Nephron progenitor cell (in vitro differentiated cells): ENCODE measurements around the gene EDIL3.

Experiments
- DNase-seq: peaks from one replicate; pipeline ENCODE4 v3.0.0; 2021
- H3K27ac Mint-ChIP-seq: 2 replicates; pipeline ENCODE4 v1.8.0; 2021; ENCODE audit warnings: mild to moderate bottlenecking, moderate library complexity, mixed read lengths
- H3K27me3 Mint-ChIP-seq: 2 replicates; pipeline ENCODE4 v1.8.0; 2021; ENCODE audit warnings: mild to moderate bottlenecking, low read depth, mixed read lengths; ENCODE audit not compliant: poor library complexity
- H3K36me3 Mint-ChIP-seq: 2 replicates; pipeline ENCODE4 v1.8.0; 2021; ENCODE audit warnings: low read depth, mixed read lengths
- H3K4me1 Mint-ChIP-seq: 2 replicates; pipeline ENCODE4 v1.8.0; 2021; ENCODE audit warnings: mixed read lengths
- H3K4me3 Mint-ChIP-seq: 2 replicates; pipeline ENCODE4 v1.8.0; 2021; ENCODE audit warnings: mild to moderate bottlenecking, moderate library complexity, mixed read lengths
- H3K9me3 Mint-ChIP-seq: 2 replicates; pipeline ENCODE4 v1.8.0; 2021; ENCODE audit warnings: mild to moderate bottlenecking, moderate library complexity, mixed read lengths
- TF ChIP-seq, protein P1 (sequence below): fragments of 200-600 bp; sonication (generic); IDR thresholded peaks from 2 replicates; pipeline ENCODE4 v1.5.0; 2021; ENCODE audit warnings: antibody characterized with exemption

Gene EDIL3, protein sequence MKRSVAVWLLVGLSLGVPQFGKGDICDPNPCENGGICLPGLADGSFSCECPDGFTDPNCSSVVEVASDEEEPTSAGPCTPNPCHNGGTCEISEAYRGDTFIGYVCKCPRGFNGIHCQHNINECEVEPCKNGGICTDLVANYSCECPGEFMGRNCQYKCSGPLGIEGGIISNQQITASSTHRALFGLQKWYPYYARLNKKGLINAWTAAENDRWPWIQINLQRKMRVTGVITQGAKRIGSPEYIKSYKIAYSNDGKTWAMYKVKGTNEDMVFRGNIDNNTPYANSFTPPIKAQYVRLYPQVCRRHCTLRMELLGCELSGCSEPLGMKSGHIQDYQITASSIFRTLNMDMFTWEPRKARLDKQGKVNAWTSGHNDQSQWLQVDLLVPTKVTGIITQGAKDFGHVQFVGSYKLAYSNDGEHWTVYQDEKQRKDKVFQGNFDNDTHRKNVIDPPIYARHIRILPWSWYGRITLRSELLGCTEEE

DNA sequence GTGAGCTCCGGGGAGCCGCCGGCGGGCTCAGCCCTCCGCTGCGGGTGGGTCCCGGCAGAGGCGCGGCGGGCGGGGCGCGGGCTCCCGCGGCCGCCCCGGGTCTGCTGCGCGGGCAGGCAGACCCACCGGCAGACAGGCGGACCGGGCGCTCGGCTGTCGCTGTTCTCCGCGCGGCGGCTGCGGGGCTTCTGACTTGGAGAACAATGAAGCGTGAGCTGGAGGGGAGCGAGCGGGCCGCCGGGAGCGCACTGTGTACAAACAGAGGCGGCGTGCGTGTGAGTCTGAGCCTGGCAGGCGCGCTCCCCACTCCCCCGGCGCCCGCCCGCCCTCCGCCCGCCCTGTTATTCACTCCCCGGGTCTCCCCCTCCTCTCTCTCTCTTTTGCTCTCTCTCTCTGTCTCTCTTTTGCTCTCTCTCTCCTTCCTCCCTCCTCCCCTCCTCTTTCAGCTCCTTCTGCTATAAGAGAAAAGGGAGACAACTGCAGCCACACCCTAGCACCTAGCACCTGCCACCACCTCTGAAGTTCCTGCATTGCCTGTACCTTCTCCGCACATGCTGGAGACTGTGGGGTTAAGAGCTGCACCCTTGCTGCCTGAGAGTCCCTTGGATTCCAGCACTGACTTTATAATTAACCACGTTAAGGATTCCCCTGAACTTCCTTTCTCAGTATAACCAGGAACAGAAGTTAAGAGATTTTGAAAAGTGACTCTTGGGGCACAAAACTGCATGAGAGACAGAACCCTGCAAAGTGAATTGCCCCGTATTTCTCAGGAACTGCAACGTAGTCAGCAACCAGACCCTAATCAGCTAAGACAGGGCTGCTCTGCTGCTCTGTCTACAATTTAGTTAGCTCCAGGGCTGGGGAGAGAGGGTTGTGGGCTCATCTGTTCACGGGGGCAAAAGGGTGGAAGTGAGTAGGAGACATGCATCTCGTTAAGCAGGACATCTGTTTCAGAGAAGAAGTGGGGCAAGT lies at the start of gene EDIL3:
Gene EDIL3 (minus strand): TSS at position 277 of the 972 bp plus-strand sequence. CDS start 506 bp downstream, outside the sequence.
- Mint-ChIP-seq H3K27me3 (peaks cover 23% of the 10 kb centered on the region), H3K27ac (peak within 1 kb of the TSS; percentile 57), H3K4me3 (peak within 1 kb of the TSS; percentile 98), H3K9me3 (no peaks in the 10 kb centered on the region), H3K36me3 (no peaks in the 10 kb centered on the region), H3K4me1 (peaks cover 27% of the 10 kb centered on the region)
- TF ChIP-seq, protein P1, sequence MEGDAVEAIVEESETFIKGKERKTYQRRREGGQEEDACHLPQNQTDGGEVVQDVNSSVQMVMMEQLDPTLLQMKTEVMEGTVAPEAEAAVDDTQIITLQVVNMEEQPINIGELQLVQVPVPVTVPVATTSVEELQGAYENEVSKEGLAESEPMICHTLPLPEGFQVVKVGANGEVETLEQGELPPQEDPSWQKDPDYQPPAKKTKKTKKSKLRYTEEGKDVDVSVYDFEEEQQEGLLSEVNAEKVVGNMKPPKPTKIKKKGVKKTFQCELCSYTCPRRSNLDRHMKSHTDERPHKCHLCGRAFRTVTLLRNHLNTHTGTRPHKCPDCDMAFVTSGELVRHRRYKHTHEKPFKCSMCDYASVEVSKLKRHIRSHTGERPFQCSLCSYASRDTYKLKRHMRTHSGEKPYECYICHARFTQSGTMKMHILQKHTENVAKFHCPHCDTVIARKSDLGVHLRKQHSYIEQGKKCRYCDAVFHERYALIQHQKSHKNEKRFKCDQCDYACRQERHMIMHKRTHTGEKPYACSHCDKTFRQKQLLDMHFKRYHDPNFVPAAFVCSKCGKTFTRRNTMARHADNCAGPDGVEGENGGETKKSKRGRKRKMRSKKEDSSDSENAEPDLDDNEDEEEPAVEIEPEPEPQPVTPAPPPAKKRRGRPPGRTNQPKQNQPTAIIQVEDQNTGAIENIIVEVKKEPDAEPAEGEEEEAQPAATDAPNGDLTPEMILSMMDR: no peak
- DNase-seq: peak; percentile 82

DNA sequence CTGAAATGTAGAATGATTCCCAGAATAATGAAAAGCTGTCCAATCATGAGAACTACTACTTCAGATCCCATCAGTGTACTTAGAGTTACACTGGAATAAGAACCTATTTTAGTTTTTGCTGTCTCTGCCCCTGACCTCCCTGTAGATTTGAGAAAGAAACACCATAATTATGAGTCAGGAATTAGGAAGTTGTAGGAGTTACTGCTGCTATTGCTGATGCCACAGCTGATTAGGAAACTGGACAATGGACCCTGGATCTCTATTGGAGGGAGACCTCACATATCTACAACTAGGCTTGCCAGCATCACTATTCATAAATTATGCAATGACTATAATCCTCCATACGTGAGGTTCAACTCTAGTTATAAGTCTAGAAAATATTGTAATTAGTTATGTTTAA lies 48.8 kb upstream of the EDIL3 start:
- Mint-ChIP-seq H3K4me1 (peaks cover 4% of the 10 kb centered on the region), H3K9me3 (peaks cover 8% of the 10 kb centered on the region), H3K27ac (no peak overlapping the region), H3K4me3 (no peak overlapping the region), H3K27me3 (no peaks in the 10 kb centered on the region), H3K36me3 (no peaks in the 10 kb centered on the region)
- TF ChIP-seq, protein P1: no peak
- no peak for DNase-seq

DNA sequence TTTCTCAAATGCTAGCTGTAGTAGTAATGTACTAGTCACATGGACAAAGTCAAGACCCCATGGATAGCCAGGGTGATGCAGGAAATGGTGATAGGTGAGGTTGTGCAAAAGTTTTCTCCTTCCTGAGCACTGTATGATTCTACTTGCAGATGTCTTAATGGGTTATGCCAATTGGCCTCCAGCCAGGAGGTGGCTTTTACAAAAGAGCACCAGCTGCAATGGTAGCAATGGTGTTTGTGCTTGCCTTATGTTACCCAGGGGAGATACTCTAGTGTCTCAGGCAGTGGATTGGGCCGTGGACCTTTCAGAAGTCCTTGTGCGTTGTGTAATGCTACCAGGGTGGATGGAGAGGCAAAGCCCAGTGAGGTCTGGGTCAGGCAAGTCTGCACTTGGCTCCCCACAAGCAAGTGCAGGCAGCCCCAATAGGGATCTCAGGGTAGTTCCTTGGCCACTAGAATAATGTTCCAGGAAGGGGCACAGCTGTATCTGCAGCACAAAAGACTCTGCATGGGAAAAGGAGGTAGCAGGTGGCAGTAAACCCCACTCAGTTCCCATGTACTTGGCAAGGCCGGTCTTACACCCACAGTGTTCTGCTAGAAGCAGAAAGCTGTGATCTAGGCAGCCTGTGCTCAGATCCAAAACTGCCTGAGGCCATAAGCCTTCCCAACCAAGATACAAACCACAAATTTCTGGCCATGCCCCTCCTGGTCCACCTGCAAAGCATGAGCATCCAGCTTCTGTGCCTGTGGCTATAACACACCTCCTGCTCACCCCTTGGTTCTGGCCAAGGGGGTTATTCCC lies 46.4 kb upstream of the EDIL3 start:
- Mint-ChIP-seq H3K36me3 (no peaks in the 10 kb centered on the region), H3K4me1 (peaks cover 2% of the 10 kb centered on the region), H3K9me3 (peaks cover 17% of the 10 kb centered on the region), H3K27me3 (no peaks in the 10 kb centered on the region), H3K27ac (no peak overlapping the region), H3K4me3 (no peak overlapping the region)
- DNase-seq: no peak
- TF ChIP-seq, protein P1: no peak

DNA sequence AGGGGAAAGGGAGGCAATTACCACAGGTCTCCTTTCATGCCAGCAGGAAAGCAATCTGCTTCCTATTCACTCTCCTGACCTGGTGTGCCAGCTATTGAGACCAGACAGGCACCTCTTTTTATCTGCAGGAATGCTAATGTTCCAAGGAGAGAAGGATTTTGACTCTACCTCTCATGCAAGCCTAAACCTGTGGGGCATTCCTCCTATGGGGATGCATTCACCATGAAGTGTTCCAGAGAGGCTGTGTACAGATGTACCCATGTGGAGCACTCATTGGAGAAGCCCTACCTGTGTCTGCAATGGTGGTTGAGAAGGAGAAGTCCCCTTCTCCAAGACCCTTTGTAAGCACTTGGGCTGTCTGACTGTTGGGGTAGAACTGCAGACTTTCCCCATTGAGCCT lies 45.4 kb upstream of the EDIL3 start:
- Mint-ChIP-seq H3K36me3 (no peaks in the 10 kb centered on the region), H3K27me3 (no peaks in the 10 kb centered on the region), H3K27ac (no peak overlapping the region), H3K4me1 (peaks cover 7% of the 10 kb centered on the region), H3K9me3 (peaks cover 17% of the 10 kb centered on the region), H3K4me3 (no peak overlapping the region)
- TF ChIP-seq, protein P1: no peak
- DNase-seq: no peak

DNA sequence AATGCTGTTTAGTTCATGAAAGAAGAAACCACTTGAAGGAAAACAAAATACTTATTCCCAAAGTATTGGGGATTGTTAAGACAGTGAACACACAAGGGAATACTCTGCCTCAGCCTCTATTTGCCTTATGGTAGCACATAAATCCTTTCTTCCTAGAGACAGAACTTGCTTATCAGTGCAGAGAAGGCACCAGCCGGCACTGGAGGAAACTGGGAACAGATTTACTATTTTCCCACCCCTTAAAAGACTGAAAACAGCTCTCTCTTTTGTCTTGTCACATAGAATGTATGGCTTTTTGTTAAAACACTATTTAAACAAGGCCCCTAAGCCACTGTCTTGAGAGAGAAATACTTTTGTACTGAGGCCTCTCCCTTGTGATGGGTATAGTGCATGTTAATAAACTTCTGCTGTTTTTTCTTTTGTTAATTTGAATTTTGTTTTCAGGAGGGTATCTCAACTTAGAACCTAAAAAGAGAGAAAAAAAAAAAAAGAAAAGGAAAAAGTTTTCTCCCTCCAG lies 40.7 kb upstream of the EDIL3 start:
- H3K4me1 Mint-ChIP-seq: peaks cover 13% of the 10 kb centered on the region
- H3K27ac Mint-ChIP-seq: peak overlapping the region; percentile 85
- H3K27me3 Mint-ChIP-seq: no peaks in the 10 kb centered on the region
- TF ChIP-seq, protein P1: no peak
- H3K9me3 Mint-ChIP-seq: peaks cover 17% of the 10 kb centered on the region
- no peaks in the 10 kb centered on the region for H3K36me3 Mint-ChIP-seq
- no peak for DNase-seq
- no peak overlapping the region for H3K4me3 Mint-ChIP-seq
